Measurements from ENCODE around the gene ANP32B.
"Not testable (repeated sequence)": the region's sequence is repeated elsewhere in the genome, so short reads cannot be mapped to it uniquely, and the experiment has no call there.

ANP32B gene

DNA sequence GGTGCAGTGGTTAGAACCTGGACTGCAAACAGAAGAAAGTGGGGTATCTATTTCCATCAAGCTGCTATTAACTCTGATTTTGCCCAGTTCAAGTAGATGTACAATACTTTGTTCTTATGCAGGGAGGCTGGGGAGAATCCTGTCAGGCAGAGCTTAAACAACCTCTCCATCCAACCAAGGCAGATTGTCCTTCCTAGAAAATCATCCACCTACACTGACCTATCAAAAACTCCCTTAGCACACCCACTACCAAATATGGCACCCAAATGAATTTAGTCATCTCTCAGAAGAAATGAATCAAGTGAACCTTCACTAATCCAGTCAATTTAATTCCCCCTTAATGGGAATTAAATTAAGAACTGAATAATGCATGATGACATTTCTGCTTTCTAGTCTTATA lies 26.8 kb upstream of the ANP32B start:
- no peak for DNase-seq (ENCODE audit: low read depth)
- no peak overlapping the region for H3K4me3 ChIP-seq (ENCODE audit: control insufficient read depth, low read depth, low read length)
- TF ChIP-seq, protein P1, sequence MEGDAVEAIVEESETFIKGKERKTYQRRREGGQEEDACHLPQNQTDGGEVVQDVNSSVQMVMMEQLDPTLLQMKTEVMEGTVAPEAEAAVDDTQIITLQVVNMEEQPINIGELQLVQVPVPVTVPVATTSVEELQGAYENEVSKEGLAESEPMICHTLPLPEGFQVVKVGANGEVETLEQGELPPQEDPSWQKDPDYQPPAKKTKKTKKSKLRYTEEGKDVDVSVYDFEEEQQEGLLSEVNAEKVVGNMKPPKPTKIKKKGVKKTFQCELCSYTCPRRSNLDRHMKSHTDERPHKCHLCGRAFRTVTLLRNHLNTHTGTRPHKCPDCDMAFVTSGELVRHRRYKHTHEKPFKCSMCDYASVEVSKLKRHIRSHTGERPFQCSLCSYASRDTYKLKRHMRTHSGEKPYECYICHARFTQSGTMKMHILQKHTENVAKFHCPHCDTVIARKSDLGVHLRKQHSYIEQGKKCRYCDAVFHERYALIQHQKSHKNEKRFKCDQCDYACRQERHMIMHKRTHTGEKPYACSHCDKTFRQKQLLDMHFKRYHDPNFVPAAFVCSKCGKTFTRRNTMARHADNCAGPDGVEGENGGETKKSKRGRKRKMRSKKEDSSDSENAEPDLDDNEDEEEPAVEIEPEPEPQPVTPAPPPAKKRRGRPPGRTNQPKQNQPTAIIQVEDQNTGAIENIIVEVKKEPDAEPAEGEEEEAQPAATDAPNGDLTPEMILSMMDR (IDR thresholded peaks at IDR 0.05; ENCODE audit: control insufficient read depth, insufficient read depth, low read depth, low read length, missing control alignments), result no peak

DNA sequence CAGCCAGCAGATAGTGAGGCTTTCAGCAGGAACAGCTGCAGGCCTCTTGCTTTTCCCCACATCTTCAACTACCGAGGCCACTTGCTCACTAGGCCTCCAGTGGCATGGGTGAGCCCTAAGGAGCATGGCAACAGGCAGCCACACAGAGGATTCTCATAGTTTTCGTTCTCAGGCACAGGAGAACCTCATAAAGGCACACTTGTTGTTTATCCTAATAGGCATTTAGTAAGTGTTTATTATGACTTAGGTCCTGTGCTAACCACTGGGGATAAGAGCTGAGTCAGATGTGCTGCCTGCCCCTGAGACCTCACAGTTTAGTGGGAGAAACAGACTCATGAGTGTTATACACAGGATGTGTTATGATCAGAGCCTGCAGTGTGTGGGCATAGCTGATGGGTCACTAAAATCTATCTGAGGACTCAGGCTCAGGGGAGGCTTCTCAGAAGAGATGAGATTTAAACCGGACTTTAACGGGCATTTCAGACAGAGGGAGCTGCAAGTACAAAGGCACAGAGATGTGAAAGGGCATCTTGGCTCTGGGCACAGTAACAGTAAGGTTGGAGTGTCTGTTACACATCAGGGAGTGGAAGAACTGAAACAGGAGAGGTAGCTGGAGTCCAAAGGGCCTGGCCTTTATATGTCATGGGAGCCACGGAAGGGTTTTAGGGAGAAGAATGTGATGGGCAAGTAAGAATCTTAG lies 24.2 kb upstream of the ANP32B start:
- DNase-seq (ENCODE audit: low read depth), result peak; percentile 25
- TF ChIP-seq, protein P1 (IDR thresholded peaks at IDR 0.05; ENCODE audit: control insufficient read depth, insufficient read depth, low read depth, low read length, missing control alignments), result no peak
- H3K4me3 ChIP-seq (ENCODE audit: control insufficient read depth, low read depth, low read length), result no peak overlapping the region

DNA sequence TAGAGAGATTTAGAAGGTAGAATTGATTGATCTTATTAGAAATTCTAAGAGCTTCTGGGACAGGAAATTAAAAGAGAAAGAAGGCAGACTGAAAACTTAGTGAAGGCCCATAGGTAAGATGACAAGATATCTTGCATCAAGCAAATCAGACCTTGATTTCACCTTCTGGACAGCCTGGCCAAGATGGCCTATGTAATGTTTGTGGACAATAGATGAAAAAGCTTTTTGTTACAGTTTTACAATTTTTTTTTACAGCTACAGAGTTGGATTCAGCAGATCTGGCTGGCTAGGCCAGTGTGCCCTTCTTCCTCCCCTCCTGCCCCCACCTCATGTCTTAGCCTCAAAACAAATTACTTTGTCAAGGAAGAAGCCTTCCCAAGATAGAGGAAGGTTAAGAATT lies 23.6 kb upstream of the ANP32B start:
- DNase-seq (ENCODE audit: low read depth), result no peak
- TF ChIP-seq, protein P1 (IDR thresholded peaks at IDR 0.05; ENCODE audit: control insufficient read depth, insufficient read depth, low read depth, low read length, missing control alignments), result no peak
- no peak overlapping the region for H3K4me3 ChIP-seq (ENCODE audit: control insufficient read depth, low read depth, low read length)

DNA sequence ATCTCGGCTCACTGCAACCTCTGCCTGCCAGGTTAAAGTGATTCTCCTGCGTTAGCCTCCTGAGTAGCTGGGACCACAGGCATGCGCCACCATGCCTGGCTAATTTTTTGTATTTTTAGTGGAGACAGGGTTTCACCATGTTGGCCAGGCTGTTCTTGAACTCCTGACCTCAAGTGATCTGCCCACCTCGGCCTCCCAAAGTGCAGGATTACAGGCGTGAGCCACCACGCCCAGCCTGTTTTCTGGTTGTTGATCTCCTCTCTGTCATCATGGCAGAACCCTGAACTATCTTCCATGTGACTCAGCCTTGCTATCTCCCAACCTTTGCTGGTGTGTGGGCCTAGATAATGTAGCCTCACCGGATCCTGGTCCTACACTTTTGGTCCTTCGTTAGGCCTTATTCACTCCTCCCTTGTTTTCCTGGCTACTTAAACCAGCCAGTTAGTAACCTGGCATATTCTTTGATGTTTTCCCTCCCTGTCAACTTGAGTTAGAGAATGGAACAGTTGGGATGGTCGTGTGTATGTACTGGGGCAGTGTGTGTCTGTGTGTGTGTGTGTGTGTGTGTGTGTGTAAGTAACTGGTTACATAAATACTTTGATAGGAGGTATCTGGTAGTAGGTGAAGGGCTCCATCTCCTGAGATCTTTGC lies 22.3 kb upstream of the ANP32B start:
- not testable (repeated sequence) for H3K4me3 ChIP-seq (ENCODE audit: control insufficient read depth, low read depth, low read length)

DNA sequence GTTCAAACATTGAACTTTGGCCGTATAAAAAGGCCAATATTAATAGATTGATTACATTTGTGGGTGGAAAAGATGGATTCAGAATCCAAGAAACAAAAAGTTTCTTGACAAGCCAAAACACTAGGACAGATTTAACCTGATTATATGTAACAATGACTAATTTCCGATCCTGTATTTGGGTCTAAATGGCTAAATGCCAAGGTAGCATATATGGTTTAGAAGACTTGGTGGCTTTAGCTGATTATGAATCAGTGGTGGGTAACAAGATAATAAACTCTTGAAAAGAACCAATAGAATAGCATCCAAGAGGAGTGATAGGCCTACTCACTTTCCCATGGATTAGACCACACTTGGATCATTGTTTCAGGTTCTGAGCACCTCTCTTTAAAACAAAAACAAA lies 21.8 kb upstream of the ANP32B start:
- TF ChIP-seq, protein P1 (IDR thresholded peaks at IDR 0.05; ENCODE audit: control insufficient read depth, insufficient read depth, low read depth, low read length, missing control alignments), result no peak
- DNase-seq (ENCODE audit: low read depth), result no peak
- no peak overlapping the region for H3K4me3 ChIP-seq (ENCODE audit: control insufficient read depth, low read depth, low read length)

More for the DNA sequence above, 22.3 kb upstream of the ANP32B start:
- DNase-seq (ENCODE audit: low read depth), result not testable (repeated sequence)

DNA sequence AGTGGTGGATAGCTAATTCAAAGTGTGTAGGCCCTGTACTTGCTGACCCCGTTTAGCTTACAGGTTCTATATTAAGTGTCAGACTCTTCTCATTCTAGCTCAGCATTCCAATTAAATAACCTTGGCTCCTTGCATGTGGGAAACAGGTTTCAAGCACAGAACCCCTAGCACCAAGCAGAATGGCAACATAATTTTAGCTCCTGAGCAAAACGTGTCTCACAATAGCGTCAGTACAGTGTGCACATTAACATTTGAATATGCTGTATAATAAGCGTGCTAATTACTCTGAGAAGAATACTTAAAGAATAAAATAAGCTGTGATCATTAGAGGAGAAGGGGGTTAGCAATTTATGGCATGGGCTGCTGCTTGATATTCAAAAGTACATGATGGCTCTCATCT lies 21.0 kb upstream of the ANP32B start:
- TF ChIP-seq, protein P1 (IDR thresholded peaks at IDR 0.05; ENCODE audit: control insufficient read depth, insufficient read depth, low read depth, low read length, missing control alignments), result no peak
- no peak overlapping the region for H3K4me3 ChIP-seq (ENCODE audit: control insufficient read depth, low read depth, low read length)
- no peak for DNase-seq (ENCODE audit: low read depth)

DNA sequence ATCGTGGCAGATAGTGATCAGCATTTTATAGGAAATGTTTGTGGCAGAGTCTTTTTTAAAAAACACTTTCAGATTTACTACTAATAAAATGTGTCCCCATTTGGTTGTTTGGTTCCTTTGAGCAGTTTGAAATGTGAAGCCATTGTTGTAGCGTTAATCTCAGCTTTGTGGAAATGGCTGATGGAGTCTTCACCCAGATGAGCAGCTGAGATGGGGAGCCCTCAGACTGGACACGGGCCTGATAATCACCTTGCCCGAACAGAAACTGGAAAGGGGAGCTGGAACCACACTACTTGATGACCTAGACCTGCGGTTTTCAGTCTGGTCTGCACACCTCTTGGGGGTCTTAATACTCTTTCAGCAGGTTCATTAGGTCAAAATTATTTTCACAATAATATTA lies 20.6 kb upstream of the ANP32B start:
- H3K4me3 ChIP-seq (ENCODE audit: control insufficient read depth, low read depth, low read length), result no peak overlapping the region
- no peak for DNase-seq (ENCODE audit: low read depth)
- TF ChIP-seq, protein P1 (IDR thresholded peaks at IDR 0.05; ENCODE audit: control insufficient read depth, insufficient read depth, low read depth, low read length, missing control alignments), result no peak

Measured in AG09309 (cell line).